CD4-positive, alpha-beta T cell treated with Interleukin-6 for 4 hours (primary cell): ENCODE measurements around the gene CNPY2.
A peak's percentile ranks its signal among the peaks of the same experiment; 100 is the strongest.
"Not testable (repeated sequence)": the region's sequence is repeated elsewhere in the genome, so short reads cannot be mapped to it uniquely, and the experiment has no call there.

ENCODE experiments used
- DNase-seq: peaks from one replicate; pipeline ENCODE4 v3.0.0-alpha.2; 2020; ENCODE audit warnings: mixed read lengths

The CNPY2 gene

GRCh38 chr12:56297400-56297799, 18.4 kb downstream of the CNPY2 start:
- no peak for DNase-seq

GRCh38 chr12:56296295-56296694, 19.5 kb downstream of the CNPY2 start:
- no peak for DNase-seq

- DNase-seq, result no peak
Measured at GRCh38 chr12:56293795-56294194, 22.0 kb downstream of the CNPY2 start.

GRCh38 chr12:56288705-56289387, 26.9 kb downstream of the CNPY2 start:
- no peak for DNase-seq

GRCh38 chr12:56286044-56286830, 29.6 kb downstream of the CNPY2 start:
- no peak for DNase-seq

GRCh38 chr12:56284263-56284662, 31.5 kb downstream of the CNPY2 start:
- DNase-seq, result not testable (repeated sequence)

GRCh38 chr12:56282579-56282978, 33.2 kb downstream of the CNPY2 start:
- DNase-seq, result no peak

GRCh38 chr12:56282030-56282429, 33.8 kb downstream of the CNPY2 start:
- DNase-seq, result no peak

- no peak for DNase-seq
Measured at GRCh38 chr12:56280849-56281248, 34.9 kb downstream of the CNPY2 start.

- no peak for DNase-seq
Measured at GRCh38 chr12:56278905-56279304, 36.9 kb downstream of the CNPY2 start.

GRCh38 chr12:56274299-56274698, 41.5 kb downstream of the CNPY2 start:
- DNase-seq, result no peak

GRCh38 chr12:56272468-56272867, 43.3 kb downstream of the CNPY2 start:
- not testable (repeated sequence) for DNase-seq

GRCh38 chr12:56271031-56271430, 44.8 kb downstream of the CNPY2 start:
- DNase-seq, result peak; percentile 10

GRCh38 chr12:56267443-56268071, 48.2 kb downstream of the CNPY2 start:
- DNase-seq, result no peak

GRCh38 chr12:56266693-56267442, 48.9 kb downstream of the CNPY2 start, which contains the start of gene COQ10A:
Gene COQ10A (plus strand): TSS chr12:56266942. CDS start chr12:56267119, 177 bp downstream.
- peak; percentile 92 for DNase-seq

- DNase-seq, result not testable (repeated sequence)
Measured at GRCh38 chr12:56266068-56266692, 49.6 kb downstream of the CNPY2 start.

- DNase-seq, result peak; percentile 18
Measured at GRCh38 chr12:56262955-56263354, 52.8 kb downstream of the CNPY2 start.

GRCh38 chr12:56261503-56262232, 54.1 kb downstream of the CNPY2 start:
- DNase-seq, result no peak

- DNase-seq, result no peak
Measured at GRCh38 chr12:56260921-56261320, 54.9 kb downstream of the CNPY2 start.

GRCh38 chr12:56260380-56260779, 55.4 kb downstream of the CNPY2 start:
- no peak for DNase-seq
